RWPE1 (cell line): ENCODE results near the gene PRRT3.
A peak's percentile ranks its signal among the peaks of the same experiment; 100 is the strongest.
"Not testable (repeated sequence)": the region's sequence is repeated elsewhere in the genome, so short reads cannot be mapped to it uniquely, and the experiment has no call there.

Experiments
- CTCF ChIA-PET: fragments of 350-600 bp; sonication (Branson Sonifier 250); formaldehyde crosslinking; extraction: SDS; loops from one replicate; lab custom pipeline; 2021; lab: Yijun Ruan, JAX
- POLR2A ChIA-PET: fragments of 400-600 bp; formaldehyde crosslinking; extraction: SDS; loops from one replicate; lab custom pipeline; 2020; ENCODE audit warnings: antibody characterized with exemption; ENCODE audit not compliant: low non-redundant PET; lab: Yijun Ruan, JAX
- DNase-seq: peaks from one replicate; pipeline ENCODE4 v3.0.0; 2012; ENCODE audit warnings: low spot score
- H3K27ac ChIP-seq: fragments of 450-650 bp; 2 replicates; pipeline ENCODE4 v1.5.1; 2017
- TF ChIP-seq, protein P1 (sequence below): fragments of 450-650 bp; conservative IDR thresholded peaks from 2 replicates; pipeline ENCODE4 v1.5.1; 2017; ENCODE audit warnings: low read depth, mild to moderate bottlenecking

The PRRT3 gene

DNA sequence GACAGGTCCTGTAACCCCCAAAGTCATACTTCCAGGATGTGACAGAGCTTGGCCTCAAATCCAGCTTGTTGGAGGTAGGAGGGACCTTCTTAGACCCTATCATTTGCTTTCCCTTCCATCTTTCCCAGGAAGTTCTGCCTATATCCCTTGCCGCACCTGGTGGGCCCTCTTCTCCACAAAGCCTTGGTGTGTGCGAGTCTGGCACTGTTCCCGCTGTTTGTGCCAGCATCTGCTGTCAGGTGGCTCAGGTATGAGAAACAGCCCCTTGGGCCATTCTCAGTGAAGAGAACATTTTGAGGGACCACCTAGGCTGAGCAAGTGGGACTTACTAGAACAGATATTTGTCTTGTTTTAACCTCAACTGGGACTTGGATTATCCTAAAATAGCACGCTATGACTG is 48.3 kb downstream of the PRRT3 start:
- no peak overlapping the region for H3K27ac ChIP-seq
- POLR2A ChIA-PET, result no interaction called here
- DNase-seq, result no peak
- TF ChIP-seq, protein P1, sequence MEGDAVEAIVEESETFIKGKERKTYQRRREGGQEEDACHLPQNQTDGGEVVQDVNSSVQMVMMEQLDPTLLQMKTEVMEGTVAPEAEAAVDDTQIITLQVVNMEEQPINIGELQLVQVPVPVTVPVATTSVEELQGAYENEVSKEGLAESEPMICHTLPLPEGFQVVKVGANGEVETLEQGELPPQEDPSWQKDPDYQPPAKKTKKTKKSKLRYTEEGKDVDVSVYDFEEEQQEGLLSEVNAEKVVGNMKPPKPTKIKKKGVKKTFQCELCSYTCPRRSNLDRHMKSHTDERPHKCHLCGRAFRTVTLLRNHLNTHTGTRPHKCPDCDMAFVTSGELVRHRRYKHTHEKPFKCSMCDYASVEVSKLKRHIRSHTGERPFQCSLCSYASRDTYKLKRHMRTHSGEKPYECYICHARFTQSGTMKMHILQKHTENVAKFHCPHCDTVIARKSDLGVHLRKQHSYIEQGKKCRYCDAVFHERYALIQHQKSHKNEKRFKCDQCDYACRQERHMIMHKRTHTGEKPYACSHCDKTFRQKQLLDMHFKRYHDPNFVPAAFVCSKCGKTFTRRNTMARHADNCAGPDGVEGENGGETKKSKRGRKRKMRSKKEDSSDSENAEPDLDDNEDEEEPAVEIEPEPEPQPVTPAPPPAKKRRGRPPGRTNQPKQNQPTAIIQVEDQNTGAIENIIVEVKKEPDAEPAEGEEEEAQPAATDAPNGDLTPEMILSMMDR, result no peak
- CTCF ChIA-PET, result no interaction called here

DNA sequence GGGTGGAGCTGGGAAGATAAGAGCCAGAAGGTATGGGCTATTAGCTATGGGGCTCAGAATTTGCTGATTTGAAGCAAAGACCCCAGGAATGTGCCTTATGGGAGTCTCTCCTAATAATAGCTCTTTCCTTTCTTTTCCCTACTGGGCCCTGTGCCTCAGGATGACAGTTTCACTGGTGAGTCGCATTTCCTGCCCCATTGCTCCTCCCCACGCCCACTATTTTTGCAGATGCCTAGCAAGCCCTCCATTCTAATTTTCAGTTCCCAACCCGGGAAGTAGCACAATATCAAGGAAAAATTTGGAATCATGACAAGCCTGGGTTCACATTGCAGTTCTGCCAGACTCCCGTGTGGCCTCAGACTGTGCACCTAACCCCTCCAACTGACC is 49.0 kb downstream of the PRRT3 start:
- H3K27ac ChIP-seq, result peak overlapping the region; percentile 71
- CTCF ChIA-PET, result interaction anchor here (0.9 to 1.3 kb wide), 2 partner anchors 9 to 19 kb away, joined by 3 read pairs; no protein-coding TSS in a partner anchor
- TF ChIP-seq, protein P1, result no peak
- POLR2A ChIA-PET, result interaction anchor here (1.5 kb wide), 1 partner anchor 13 kb away, joined by 3 read pairs; the partner anchor contains the start of gene IL17RC
- no peak for DNase-seq

DNA sequence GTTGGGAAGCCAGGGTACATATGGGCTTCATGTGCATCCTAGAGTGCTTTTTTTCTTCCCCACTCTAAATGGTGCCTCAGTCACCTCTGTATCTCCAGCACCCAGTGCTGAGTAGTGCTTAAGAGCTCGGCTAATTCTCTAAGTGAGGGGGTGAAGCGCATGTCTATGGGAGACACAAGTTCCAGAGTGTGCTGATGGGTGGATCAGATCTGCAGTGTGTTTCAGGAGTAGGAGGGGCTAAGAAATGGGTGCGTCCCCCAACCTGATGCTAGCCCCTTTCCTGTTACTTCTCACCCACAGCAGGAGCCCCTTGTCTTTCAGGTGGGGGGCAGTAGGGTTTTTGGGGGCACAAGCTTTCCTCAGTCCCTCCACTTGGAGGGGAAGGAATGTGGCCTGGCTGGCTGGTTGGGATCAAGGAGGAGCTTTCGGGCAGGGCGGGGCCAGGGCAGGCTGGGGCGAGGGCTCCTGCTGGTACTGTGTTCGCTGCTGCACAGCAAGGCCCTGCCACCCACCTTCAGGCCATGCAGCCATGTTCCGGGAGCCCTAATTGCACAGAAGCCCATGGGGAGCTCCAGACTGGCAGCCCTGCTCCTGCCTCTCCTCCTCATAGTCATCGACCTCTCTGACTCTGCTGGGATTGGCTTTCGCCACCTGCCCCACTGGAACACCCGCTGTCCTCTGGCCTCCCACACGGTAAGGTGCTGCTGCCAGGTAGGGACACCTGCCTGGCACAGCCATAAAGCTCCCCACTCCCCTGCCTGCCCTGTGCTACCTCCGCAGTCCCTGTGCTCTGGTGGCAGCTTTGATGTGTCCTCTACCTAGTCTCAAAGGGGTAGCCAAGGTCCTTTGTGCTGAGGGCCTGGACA is 49.6 kb downstream of the PRRT3 start, which contains the start of gene IL17RE:
TSS of gene IL17RE (plus strand) at position 477 of the 866 bp plus-strand sequence. CDS start at position 562, 85 bp downstream.
- H3K27ac ChIP-seq, result peak within 1 kb of the TSS; percentile 71
- TF ChIP-seq, protein P1, result no peak
- peak; percentile 30 for DNase-seq
- ChIA-PET POLR2A (interaction anchor here (1.5 kb wide), 1 partner anchor 14 kb away, joined by 3 read pairs; the partner anchor contains the start of gene IL17RC), CTCF (interaction anchor here (0.9 to 1.3 kb wide), 3 partner anchors 10 to 44 kb away, joined by 3 read pairs; no protein-coding TSS in a partner anchor)

DNA sequence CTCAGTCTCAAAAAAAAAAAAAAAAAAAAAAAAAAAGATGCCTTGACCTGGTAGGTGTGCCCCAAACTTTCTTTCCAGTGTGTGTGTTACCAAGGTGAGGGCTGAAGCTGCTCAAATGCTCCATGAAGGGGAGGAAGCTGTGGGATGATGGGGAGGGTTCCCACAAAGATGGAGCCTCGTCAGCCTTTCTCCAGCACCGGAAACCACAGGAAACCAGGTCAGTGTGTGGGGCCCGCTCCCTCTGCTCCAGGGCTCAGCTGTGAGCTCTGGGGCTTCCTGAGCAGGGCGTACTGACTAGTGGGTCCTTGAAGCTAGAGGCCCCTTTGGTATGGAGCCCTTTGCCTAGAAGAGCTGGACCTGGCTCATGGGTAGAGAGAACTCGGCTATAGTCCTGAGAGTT is 50.2 kb downstream of the PRRT3 start:
- CTCF ChIA-PET, result interaction anchor here (0.6 to 1.3 kb wide), 3 partner anchors 11 to 45 kb away, joined by 3 read pairs; no protein-coding TSS in a partner anchor
- peak overlapping the region; percentile 71 for H3K27ac ChIP-seq
- TF ChIP-seq, protein P1, result no peak
- no peak for DNase-seq
- POLR2A ChIA-PET, result interaction anchor here (1.5 kb wide), 1 partner anchor 15 kb away, joined by 3 read pairs; the partner anchor contains the start of gene IL17RC

DNA sequence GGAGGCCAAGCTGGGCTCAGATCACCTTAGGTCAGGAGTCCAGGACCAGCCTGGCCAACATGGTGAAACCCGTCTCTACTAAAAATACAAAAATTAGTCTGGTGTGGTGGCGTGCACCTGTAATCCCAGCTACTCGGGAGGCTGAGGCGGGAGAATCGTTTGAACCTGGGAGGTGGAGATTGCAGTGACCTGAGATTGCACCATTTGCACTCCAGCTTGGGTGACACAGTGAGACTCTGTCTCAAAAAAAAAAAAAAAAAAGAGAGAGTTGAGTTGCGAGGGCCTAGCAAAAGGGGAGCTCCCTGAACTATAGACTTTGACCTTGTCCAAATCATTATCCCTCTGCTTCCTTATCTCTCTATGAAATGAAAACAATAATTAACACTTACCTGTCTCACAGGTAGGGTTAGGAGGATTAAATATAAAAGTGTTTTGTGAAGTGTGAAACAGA is 51.2 kb downstream of the PRRT3 start:
- H3K27ac ChIP-seq, POLR2A ChIA-PET, DNase-seq: not testable (repeated sequence)
- CTCF ChIA-PET, result interaction anchor here (0.7 kb wide), 1 partner anchor 362 kb away, joined by 3 read pairs; no protein-coding TSS in a partner anchor

DNA sequence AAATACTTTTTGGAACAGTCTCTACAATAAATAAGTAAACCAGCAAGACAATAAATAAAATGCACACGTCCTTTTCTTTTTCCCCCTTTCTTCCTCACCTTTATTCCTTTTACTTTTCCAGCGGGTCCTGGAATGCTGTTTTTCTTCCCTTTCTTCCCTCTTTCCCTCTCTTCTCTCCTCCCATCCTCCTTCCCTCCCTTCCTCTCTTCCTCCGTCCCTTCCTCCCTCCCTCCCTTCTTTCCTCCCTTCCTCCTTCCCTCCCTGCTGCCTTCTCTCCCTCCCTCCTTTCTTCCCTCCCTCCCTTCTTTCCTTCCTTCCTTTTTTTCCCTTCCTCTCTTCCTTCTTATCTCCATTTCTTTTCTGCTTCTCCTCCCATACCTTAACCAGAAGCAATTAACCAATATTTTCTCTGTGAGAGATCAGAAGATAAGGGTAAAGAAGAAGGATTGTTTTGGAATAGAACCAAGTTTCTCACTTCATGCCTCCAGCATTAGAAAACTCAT is 52.9 kb downstream of the PRRT3 start:
- TF ChIP-seq, protein P1, result no peak
- ChIA-PET POLR2A (no interaction called here), CTCF (interaction anchor here (0.6 kb wide), 1 partner anchor 48 kb away, joined by 4 read pairs; no protein-coding TSS in a partner anchor)
- H3K27ac ChIP-seq, result no peak overlapping the region
- no peak for DNase-seq
